SW480 (cell line): ENCODE measurements around the gene BRI3BP.
"Not testable (repeated sequence)": the region's sequence is repeated elsewhere in the genome, so short reads cannot be mapped to it uniquely, and the experiment has no call there.

Experiments used
- DNase-seq: peaks from one replicate; pipeline ENCODE4 v3.0.0-alpha.2; 2016; ENCODE audit warnings: low spot score

The BRI3BP gene

DNA sequence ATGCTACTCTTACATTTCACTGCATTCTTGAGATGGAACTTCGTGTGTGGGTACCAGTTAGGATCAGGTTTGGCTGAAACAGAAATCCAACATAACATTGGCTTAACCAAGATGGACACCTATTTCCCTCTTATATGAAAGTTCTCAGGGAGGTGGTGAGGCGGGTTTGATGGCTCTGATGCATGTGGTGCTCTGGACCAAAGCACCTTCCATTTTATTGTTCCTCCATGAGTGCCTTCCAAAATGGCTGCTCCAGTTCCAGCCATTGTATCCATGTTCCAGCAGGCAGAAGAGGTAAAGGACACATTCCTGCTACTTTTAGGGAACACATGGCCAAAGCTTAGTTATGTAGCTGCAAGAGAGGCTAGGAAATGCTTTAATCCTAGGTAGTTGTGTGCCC is 29.6 kb downstream of the BRI3BP start:
- DNase-seq: no peak

DNA sequence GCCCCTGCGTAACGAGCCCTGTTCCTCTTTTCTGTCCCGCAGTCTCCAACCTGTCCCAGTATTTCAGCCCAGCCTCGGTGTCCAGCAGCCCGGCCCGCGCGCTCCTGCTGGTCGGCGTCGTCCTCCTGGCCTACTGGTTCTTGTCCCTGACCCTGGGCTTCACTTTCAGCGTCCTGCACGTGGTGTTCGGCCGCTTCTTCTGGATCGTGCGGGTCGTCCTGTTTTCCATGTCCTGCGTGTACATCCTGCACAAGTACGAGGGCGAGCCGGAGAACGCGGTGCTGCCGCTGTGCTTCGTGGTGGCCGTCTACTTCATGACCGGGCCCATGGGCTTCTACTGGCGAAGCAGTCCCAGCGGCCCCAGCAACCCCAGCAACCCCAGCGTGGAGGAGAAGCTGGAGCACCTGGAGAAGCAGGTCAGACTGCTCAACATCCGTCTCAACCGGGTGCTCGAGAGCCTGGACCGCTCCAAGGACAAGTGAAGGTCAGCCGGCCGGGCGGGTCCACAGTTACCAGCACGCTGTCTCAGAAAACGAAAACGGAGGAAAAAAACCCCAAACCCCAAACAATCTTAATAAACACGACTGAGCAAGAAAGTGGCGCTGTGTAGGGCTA is 31.6 kb downstream of the BRI3BP start:
- DNase-seq: no peak

DNA sequence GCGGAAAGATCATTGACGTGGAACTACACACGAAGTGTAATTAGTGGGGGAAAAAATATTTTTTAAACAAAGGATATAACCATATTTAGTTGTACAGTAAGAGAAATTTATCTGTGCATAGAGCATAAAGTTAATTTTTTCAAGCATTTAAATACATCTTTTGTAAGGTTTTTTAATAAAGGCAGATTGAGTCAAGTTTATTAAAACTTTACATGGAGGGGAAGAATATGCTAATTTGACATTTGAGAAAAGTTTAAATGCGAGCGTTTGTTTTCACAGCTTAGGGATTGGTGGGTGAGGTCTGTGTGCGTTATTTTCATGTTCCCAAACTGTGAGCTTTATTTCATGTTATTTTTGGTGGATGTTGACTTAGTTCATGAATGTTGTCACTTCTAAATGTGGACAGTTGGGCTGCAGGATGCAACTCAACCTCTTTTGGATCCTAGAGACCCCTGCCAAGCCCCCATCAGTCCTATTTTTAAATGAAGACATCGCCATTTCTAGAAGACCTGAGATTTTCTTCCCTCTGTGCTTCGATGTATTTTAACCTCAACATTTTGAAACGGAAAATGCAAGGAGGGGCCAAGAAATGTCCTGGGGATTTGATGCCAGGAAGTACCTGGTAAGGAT is 32.3 kb downstream of the BRI3BP start:
- DNase-seq: no peak

DNA sequence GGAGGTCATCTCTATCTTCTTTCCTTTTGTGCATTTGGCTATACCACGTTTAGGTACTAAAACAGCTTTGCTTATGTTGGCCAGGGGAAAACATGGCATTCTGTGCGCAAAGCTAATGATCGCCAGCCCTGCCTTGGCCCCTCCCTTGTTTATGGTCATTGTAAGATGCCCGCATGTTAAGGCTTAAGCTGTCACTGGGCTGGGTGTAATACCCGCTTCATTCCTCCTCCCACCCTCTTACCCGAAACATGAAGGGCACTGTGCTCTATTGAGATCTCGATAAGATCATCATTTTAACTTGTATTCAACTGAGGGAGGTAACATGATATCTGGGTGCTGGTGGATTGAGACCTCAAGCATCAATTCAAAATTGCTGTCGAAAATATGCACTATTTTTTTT is 34.7 kb downstream of the BRI3BP start:
- DNase-seq: no peak

DNA sequence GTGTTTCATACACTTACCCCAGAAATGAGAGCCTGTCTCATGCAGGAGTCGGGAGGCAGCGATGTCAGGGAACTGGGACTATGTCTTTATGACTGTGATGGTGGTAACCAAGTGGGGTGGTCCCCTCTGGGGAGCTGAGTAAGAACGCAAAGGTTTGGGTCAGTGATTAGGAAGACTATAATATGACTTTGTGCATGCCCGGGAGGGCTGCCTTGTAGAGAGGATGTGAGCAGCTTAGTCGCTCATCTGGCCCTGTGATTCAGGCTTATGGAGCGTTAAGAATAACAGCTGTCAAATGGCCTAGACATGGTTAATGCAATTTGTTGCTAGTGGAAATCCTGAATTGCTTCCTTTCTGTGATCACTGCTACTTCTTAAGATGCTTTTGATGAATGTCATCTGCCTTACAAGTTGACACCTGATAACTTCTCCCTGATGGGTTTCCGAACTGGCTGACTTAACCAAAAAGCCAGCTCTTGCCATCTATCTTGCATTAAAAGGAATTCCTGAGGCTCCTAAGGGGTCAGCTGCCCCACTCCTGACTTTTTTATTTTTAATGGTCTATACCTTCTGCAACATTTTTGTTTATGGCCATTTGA is 36.4 kb downstream of the BRI3BP start:
- no peak for DNase-seq

DNA sequence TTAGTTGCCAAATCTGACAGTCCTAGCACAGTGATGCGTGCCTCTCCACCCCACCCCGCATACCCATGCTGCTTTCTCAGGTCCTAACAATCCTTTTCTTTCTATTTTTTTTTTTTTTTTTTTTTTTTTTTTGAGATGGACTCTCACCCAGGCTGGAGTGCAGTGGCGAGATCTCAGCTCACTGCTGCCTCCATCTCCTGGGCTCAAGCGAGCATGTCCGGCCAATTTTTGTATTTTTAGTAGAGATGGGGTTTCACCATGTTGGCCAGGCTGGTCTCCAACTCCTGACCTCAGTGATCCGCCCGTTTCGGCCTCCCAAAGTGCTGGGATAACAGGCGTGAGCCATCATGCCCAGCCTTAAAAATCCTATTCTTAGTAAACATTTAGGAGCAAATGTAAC is 38.0 kb downstream of the BRI3BP start:
- not testable (repeated sequence) for DNase-seq

DNA sequence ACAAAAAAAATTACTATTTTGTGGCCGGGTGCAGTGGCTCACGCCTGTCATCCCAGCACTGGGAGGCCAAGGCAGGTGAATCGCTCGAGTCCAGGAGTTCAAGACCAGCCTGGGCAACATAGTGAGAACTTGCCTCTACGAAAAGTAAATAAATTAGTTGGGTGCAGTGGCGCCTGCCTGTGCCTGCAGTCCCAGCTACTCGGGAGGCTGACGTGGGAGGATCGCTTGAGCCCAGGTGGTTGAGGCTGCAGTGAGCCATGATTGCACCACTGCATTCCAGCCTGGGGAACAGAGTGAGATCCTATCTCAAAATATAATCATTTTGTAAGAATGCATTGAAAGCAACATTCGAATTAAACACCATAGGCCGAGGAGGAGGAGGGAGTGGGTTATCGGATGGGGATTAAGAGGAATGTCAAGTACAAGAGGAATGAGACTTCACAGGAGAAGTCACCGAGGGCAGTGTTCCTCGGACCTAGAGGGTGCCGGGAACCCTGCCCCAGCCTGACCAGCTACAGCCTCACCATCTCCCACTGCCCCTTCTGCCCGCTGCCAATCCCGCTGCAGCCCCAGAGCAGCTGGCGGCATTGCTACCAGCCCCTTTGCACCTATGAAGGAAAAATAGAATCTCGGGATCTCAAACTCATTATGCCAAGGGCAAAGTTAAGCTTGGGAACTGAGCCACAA is 39.2 kb downstream of the BRI3BP start:
- no peak for DNase-seq

DNA sequence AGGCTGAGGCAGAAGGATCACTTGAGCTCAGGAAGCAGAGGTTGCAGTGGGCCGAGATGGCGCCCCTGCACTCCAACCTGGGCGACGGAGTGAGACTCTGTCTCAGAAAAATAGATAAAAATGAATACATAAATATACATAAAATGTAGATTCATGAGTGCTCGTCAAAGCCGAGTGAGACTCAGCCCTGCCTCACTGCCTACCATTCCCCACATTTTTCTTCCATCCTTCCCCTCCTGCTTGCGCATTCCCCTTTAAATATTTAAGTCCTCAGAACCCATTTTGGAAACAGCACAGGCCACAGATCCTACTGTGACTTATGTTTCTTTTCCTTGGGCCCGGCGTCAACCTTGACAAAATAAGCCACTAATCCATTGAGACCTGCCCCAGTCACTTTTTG is 39.8 kb downstream of the BRI3BP start:
- no peak for DNase-seq

DNA sequence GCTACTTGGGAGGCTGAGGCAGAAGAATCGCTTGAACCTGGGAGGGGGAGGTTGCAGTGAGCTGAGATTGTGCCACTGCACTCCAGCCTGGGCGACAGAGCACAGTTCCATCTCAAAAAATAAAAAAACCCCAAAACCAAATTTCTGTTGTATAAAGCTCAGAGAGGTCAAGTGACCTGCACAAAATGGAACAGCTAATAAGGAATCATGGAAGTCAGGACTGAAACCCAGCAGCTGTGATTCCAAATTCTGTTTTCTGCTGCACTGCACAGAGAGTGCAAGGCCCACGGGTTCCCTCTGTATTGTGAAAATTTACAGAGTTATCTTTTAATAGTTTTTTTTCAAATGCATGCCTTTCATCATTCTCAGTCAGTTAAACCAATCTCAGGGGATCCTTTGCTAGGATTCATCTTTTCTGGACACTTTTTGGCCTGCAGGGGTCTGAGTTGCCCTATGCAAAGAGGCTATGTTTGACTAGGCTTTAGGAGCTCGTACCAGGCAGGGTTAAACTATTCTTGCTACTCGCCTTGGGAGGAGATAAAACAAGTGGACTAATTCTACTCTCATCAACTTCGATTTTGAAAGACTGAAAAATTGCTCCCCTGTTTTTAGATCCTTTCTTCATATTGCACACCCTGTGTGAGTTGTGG is 45.7 kb downstream of the BRI3BP start:
- no peak for DNase-seq

DNA sequence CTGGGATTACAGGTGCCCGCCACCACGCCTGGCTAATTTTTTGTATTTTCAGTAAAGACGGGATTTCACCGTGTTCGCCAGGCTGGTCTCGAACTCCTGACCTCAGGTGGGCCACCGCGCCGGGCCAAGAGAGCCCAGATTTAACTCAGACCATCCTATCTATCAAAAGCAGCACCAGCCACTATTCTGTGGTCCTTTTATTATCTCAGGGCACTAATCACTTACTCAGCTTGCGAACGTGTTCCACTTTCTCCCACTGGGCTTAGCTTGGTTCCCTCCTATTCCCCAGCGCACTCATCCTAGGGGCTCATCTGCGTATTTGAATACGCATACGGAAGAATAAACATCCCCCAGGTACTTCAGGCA is 55.6 kb downstream of the BRI3BP start:
- DNase-seq: no peak

DNA sequence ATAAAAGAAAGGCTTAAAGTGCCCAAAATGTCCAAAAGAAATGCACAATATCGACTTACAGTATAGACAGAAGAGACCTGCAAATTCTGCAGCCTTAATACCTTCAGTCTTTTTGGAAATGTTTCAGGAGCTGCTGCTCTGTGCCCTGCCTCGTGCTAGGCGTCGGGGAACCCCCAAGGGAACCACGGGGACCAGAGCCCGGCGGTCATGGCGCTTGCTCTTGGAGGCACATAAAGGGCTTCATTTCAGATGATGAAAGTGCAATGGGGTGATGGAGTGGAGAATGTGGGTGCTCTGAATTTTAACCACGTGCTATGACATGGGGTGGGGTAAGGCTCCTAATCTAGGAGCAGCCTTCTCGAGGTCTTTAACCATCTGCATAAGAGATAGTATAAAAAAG is 57.0 kb downstream of the BRI3BP start:
- DNase-seq: no peak

DNA sequence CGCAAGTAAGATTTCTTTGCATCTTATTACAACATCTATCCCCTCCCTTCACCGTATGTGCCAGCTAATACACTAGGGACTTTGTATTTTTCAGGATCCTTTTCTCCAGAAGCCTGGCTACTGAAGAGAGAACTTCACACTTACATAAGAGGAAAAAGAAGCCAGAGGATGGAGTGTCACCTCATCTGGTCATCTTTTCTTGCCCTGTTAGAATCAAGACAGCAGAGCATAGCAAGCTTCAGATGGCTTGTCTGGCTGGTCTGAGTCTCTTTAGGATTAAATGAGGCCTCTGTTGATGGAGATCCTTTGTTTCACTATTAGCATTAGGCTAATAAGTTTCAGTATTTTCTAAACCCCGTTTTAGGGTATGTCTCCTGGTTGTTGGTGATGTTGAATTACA is 57.4 kb downstream of the BRI3BP start:
- DNase-seq: no peak

DNA sequence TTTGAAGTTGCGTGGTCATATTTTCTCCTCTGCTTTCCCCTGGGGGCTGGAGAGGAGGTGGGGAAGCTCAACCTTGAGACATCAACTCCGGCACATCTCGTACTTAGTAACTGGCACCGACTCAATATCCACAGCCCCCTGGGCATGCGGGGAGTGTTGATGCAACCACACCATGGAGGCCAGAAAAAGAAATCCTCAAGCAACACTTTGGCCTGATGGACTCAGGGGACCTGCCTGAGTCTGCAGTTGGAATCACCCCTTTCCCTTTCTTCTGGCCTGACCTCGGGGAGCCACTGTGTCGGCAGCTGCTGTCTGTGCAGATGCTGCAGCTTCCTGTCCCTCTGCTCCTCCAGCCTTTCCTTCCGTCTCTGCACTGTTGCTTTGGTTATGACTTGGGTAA is 60.4 kb downstream of the BRI3BP start:
- no peak for DNase-seq

DNA sequence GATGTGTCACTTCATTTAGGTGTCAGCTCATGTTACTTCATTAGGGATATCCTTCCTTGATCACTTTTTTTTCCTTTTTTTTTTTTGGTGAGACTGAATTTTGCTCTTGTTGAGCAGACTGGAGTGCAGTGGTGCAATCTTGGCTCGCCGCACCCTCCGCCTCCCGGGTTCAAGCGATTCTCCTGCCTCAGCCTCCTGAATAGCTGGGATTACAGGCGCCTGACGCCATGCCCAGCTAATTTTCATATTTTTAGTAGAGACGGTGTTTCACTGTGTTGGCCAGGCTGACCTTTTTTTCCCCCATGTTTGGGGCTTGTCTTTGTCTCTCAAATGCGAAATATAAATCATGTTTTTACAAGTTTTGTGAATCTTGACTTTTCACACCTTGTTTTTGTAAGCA is 62.1 kb downstream of the BRI3BP start:
- no peak for DNase-seq

DNA sequence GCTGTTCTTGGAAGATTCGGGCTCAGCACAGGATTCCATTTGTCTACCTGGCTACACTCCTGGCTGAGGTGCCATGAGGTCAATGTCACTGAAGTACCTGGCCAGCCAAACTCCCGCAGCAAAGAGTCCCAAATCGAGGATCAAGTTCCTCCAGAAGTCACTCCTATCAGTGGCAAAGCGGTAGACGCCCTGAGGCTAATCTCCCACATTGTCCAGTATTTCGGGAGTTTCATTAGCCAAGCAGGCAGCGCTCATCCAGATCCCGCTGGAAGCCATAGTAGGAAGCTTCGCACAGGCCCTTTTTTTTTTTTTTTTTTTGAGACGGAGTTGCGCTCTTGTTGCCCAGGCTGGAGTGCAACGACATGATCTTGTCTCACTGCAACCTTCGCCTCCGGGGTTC is 62.9 kb downstream of the BRI3BP start:
- DNase-seq: no peak

DNA sequence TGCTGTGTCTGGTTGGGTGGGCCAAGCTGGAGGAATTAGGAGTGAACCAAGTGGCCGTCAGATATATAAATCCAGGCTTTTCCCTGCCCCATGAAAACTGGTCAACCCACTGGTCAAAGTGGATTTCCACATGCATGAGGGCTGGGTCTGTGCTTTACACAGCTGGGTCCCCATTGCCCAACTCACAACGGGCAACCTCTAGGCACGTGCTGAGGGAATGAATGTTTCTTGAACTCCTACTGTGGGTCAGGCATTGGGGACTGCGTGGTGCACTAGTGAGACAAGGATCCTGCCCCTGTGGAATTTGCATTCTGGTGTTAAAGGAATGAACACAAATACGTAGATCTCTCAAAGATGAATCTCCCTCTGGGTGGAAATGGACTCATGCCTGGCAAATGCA is 64.3 kb downstream of the BRI3BP start:
- DNase-seq: no peak

DNA sequence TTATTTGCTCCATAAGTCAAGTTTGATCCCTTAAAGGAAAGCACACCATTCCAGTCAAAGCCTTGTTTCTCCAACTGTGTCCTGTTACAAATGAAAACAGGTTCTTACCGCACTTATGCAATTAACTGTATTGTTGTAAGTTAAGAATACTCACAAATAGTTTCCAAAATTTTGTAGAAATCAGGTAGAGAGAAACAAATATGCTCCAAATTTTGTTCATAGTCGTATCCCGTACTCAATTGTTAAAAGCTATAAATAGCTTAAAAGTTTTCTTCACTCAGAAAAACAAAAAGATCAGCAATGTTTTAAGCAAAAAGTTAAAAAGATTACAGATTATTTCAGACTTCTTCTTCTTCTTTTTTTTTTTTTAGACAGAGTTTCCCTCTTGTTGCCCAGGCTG is 67.8 kb downstream of the BRI3BP start:
- no peak for DNase-seq

DNA sequence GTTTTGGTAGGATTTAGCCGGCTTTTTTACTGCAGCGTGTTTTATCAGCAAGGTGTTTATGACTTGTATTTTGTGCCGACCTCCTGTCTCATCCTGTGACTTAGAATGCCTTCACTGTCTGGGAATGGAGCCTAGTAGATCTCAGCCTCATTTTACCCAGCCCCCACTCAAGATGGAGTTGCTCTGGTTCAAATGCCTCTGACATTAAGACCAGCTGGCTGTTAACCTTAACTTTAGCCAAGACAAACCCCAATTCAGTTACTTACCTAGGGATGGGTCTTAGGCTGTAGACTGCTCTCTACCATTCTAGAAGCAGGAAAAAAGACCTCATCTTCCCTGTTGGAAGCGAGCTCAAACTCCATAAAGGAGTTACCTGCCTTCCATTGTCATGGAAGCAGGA is 70.1 kb downstream of the BRI3BP start:
- DNase-seq: not testable (repeated sequence)

DNA sequence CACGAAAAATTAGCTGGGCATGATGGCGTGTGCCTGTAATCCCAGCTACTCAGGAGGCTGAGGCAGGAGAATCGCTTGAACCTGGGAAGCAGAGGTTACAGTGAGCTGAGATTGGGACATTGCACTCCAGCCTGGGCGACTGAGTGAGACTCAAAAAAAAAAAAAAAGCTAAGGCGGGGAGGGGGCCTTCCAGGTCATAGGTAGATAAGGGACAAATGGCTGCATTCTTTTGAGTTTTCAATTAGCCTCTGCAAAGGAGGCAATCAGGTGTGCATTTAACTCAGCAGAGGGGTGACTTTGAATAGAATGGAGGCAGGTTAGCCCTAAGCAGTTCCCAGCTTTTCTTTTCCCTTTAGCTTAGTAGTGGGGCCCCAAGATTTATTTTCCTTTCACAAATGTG is 71.0 kb downstream of the BRI3BP start:
- DNase-seq: no peak

DNA sequence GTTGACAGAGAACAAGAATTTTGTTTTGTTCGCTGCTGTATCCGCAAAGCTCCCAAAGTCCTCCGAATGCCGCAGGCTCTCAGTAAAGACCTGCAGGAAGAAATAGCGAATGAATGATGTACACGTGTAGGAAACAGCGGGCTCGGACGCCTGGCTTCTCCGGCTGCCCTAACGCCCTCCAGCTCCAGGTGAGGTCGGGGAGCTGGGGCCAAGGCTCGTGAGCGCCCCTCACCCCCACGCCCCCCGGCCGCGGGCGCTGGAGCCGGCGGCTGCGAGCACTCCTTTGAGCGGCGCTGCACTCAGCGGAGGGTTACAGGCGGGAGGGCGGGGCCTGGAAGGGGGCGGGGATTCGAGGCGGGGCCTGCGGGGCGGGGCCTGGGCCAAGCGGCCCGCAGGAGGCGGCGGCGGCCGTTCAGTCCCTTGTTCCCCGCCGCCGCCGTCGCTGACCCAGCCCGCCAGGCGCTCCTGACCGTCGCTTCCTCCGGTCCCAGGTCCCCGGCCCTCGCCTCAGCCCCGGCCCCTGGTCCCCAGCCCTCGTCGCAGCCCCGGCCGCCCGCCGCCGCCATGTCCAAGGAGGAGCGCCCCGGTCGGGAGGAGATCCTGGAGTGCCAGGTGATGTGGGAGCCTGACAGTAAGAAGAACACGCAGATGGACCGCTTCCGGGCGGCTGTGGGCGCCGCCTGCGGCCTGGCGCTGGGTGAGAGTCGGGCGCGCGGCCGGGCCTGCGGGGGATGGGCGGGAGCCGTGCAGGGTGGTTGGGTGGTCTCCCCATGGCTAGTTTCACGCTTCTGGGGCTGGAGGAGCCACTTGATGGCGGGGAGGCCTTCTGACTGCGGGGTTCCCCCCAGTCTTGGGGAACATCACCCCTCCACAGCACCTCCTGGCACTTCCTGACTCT is 71.8 kb downstream of the BRI3BP start, which contains the start of gene AACS:
TSS of gene AACS (plus strand) at position 415 of the 898 bp plus-strand sequence. CDS start at position 565, 150 bp downstream.
- DNase-seq: peak; percentile 65

DNA sequence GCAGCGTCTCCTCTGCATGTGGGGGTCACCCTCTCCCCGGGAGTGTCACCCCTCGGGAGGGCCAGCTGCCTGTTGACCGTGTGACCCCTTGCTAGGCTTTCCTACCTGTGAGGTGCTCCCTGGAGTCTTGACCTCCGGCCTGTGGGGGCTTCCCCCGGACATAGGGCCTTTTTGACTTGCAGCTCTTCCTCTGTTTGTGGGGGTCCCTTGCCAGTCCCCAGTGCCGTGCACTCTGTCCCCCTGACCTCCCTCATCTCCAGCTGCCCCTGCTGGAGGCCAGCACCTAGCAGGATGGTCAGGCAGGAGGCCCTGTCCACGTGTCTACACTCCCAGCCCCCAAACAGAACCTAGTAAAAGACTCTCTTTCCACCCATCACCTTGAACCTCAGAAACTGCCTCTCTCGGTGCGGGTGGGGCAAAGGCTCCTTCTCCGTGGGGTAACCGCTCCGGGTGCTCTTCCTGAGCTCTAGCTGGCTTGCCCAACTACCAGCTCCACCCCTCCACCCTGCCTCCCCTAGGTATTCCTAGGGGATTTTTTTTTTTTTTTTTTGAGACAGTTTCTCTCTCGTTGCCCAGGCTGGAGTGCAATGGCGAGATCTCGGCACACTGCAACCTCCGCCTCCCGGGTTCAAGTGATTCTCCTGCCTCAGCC is 72.6 kb downstream of the BRI3BP start:
- DNase-seq: no peak
